COLO668 (cell line): Measurements from ENCODE around the gene ACTL10.
A peak's percentile ranks its signal among the peaks of the same experiment; 100 is the strongest.

Experiments
- DNase-seq: peaks from one replicate; lab custom pipeline; 2025; ENCODE audit not compliant: unreplicated experiment; lab: John Stamatoyannopoulos, UW

Gene ACTL10

GRCh38 chr20:33648396-33649004 is 18.2 kb upstream of the ACTL10 start:
- DNase-seq: no peak

- DNase-seq: peak; percentile 44
Observed at GRCh38 chr20:33649201-33649681, 17.5 kb upstream of the ACTL10 start.

GRCh38 chr20:33650111-33650752 is 16.5 kb upstream of the ACTL10 start:
- DNase-seq: no peak

GRCh38 chr20:33650753-33651561 is 15.8 kb upstream of the ACTL10 start:
- DNase-seq: peak; percentile 45

- no peak for DNase-seq
Observed at GRCh38 chr20:33651562-33652048, 15.1 kb upstream of the ACTL10 start.

- peak; percentile 83 for DNase-seq
Observed at GRCh38 chr20:33653218-33653899, 13.4 kb upstream of the ACTL10 start.

- DNase-seq: peak; percentile 100
Observed at GRCh38 chr20:33653900-33654596, 12.7 kb upstream of the ACTL10 start.

GRCh38 chr20:33654680-33655161 is 12.0 kb upstream of the ACTL10 start:
- no peak for DNase-seq

GRCh38 chr20:33655164-33655563 is 11.6 kb upstream of the ACTL10 start:
- no peak for DNase-seq

GRCh38 chr20:33656010-33656782 is 10.5 kb upstream of the ACTL10 start:
- no peak for DNase-seq

- no peak for DNase-seq
Observed at GRCh38 chr20:33656783-33657703, 9.7 kb upstream of the ACTL10 start.

- no peak for DNase-seq
Observed at GRCh38 chr20:33657704-33658095, 9.0 kb upstream of the ACTL10 start.

GRCh38 chr20:33658510-33658909 is 8.2 kb upstream of the ACTL10 start:
- no peak for DNase-seq

- no peak for DNase-seq
Observed at GRCh38 chr20:33658929-33659328, 7.8 kb upstream of the ACTL10 start.

- no peak for DNase-seq
Observed at GRCh38 chr20:33659341-33660034, 7.3 kb upstream of the ACTL10 start.

GRCh38 chr20:33660035-33660684 is 6.6 kb upstream of the ACTL10 start:
- no peak for DNase-seq

GRCh38 chr20:33660685-33661058 is 6.1 kb upstream of the ACTL10 start:
- no peak for DNase-seq

GRCh38 chr20:33662172-33662571 is 4.6 kb upstream of the ACTL10 start, which contains the start of gene C20orf144:
Gene C20orf144 (plus strand): TSS chr20:33662327. CDS start chr20:33662346, 19 bp downstream.
- no peak for DNase-seq
